NCI-H146 (cell line): ENCODE results near the gene ZNF609.

Experiments
- DNase-seq: peaks from one replicate; lab custom pipeline; 2025; lab: John Stamatoyannopoulos, UW

Gene ZNF609

GRCh38 chr15:64502151-64502550 is 41.8 kb downstream of the ZNF609 start:
- no peak for DNase-seq

- DNase-seq, result no peak
Measured at GRCh38 chr15:64502551-64502950, 42.2 kb downstream of the ZNF609 start.

GRCh38 chr15:64503197-64503596 is 42.8 kb downstream of the ZNF609 start:
- no peak for DNase-seq

- no peak for DNase-seq
Measured at GRCh38 chr15:64503640-64504039, 43.3 kb downstream of the ZNF609 start.

GRCh38 chr15:64507293-64507802 is 47.0 kb downstream of the ZNF609 start:
- DNase-seq, result no peak

- DNase-seq, result no peak
Measured at GRCh38 chr15:64507845-64508244, 47.5 kb downstream of the ZNF609 start.

GRCh38 chr15:64513823-64514222 is 53.4 kb downstream of the ZNF609 start:
- no peak for DNase-seq

GRCh38 chr15:64515196-64515595 is 54.8 kb downstream of the ZNF609 start:
- no peak for DNase-seq

- no peak for DNase-seq
Measured at GRCh38 chr15:64515825-64516224, 55.4 kb downstream of the ZNF609 start.

- no peak for DNase-seq
Measured at GRCh38 chr15:64519897-64520296, 59.5 kb downstream of the ZNF609 start.

GRCh38 chr15:64521201-64521600 is 60.8 kb downstream of the ZNF609 start:
- no peak for DNase-seq

- DNase-seq, result peak; percentile 69
Measured at GRCh38 chr15:64521726-64522164, 61.4 kb downstream of the ZNF609 start.

GRCh38 chr15:64522226-64522823 is 61.9 kb downstream of the ZNF609 start:
- DNase-seq, result no peak

- no peak for DNase-seq
Measured at GRCh38 chr15:64523240-64523639, 62.9 kb downstream of the ZNF609 start.

GRCh38 chr15:64524778-64525177 is 64.4 kb downstream of the ZNF609 start:
- no peak for DNase-seq

- no peak for DNase-seq
Measured at GRCh38 chr15:64525828-64526530, 65.6 kb downstream of the ZNF609 start.

GRCh38 chr15:64527263-64527984 is 67.0 kb downstream of the ZNF609 start:
- DNase-seq, result no peak

GRCh38 chr15:64528871-64529270 is 68.5 kb downstream of the ZNF609 start:
- no peak for DNase-seq

- DNase-seq, result no peak
Measured at GRCh38 chr15:64530472-64530871, 70.1 kb downstream of the ZNF609 start.

- DNase-seq, result no peak
Measured at GRCh38 chr15:64530918-64531317, 70.5 kb downstream of the ZNF609 start.

- DNase-seq, result no peak
Measured at GRCh38 chr15:64532521-64533315, 72.3 kb downstream of the ZNF609 start.
